Measurements from ENCODE around the gene BRD4.

BRD4 gene

DNA sequence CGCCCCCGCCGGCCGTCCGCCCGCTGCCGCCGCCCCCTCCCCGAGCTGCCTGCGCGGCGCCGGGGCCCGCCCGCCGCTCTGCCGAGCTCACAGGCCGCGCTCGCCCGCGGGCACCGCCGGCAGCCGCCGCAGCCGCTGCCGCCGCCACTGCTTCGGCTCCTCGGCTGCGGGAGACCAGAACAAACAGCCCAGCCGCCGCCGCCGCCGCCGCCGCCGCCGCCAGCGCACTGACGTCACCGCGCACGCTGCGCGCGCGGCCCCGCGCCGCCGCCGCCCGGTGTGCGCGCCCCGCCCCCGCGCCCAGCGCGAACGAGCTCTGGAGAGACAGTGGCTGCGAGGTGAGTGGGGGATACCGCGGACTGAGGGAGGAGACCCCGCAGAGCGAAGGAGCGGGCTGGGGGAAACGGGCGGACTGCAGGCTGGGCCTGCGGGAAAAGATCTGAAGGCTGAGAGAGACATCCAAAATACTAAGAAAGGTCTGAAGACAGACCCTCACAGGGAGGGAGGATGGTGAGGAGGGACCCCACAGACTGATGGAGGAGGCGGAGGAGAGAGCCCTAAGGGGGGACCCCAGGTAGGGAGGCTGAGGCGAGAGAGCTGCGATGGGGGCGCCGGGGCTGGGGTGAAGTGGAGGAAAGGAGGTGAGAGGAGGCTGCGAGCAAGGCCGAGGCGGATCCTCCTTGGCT is at the start of gene BRD4 (continued):
- TF ChIP-seq ZBTB49 (tag by site-specific recombination; IDR thresholded peaks at IDR 0.05; ENCODE audit: low read depth) (no peak), SP7 (tag by site-specific recombination; IDR thresholded peaks at IDR 0.05) (0 out of 2 replicates have a peak, but pooled peaks have one; percentile 19), ZNF513 (tag by site-specific recombination; IDR thresholded peaks at IDR 0.05) (0 out of 2 replicates have a peak, but pooled peaks have one; percentile 8)

GRCh38 chr19:15381864-15382263 is 49.5 kb upstream of the BRD4 start:
- H3K27ac ChIP-seq (ENCODE audit: extremely low read depth, low read depth, low read length): no peak overlapping the region
- peaks cover 14 to 30% of the 10 kb centered on the region in 2 experiments; a peak in 2 of 3 replicates for H3K36me3 ChIP-seq (ENCODE audit: control insufficient read depth in 2 of 2, insufficient read depth in 1 of 2, low read length in 2 of 2)
- ChIA-PET POLR2A (no interaction called here), CTCF (no interaction called here)
- peaks cover 4% of the 10 kb centered on the region for H3K4me1 ChIP-seq (ENCODE audit: control insufficient read depth, insufficient read depth, low read length)
- no peak overlapping the region for H3K4me3 ChIP-seq (ENCODE audit: low read depth, low read length)
- H3K9me3 ChIP-seq (ENCODE audit: control insufficient read depth, insufficient read depth, low read depth, low read length): no peaks in the 10 kb centered on the region
- TF ChIP-seq ZNF157 (tag by site-specific recombination; IDR thresholded peaks at IDR 0.05): no peak
- no peak for TF ChIP-seq ZSCAN16 (tag by site-specific recombination; IDR thresholded peaks at IDR 0.05)
- no peak for TF ChIP-seq ZNF555 (tag by site-specific recombination; conservative IDR thresholded peaks at IDR 0.05)
- no peak for TF ChIP-seq ZNF830 (tag by site-specific recombination; IDR thresholded peaks at IDR 0.05; ENCODE audit: low read depth)
- peak; percentile 79 for TF ChIP-seq EGR2 (tag by site-specific recombination; IDR thresholded peaks at IDR 0.05; ENCODE audit: low read depth)
- TF ChIP-seq ZNF600 (tag by site-specific recombination; IDR thresholded peaks at IDR 0.05): peak; percentile 60
- peak; percentile 69 for TF ChIP-seq ZFHX2 (tag by site-specific recombination; conservative IDR thresholded peaks at IDR 0.05)
- no peak for TF ChIP-seq RBAK (tag by site-specific recombination; IDR thresholded peaks at IDR 0.05)

DNA sequence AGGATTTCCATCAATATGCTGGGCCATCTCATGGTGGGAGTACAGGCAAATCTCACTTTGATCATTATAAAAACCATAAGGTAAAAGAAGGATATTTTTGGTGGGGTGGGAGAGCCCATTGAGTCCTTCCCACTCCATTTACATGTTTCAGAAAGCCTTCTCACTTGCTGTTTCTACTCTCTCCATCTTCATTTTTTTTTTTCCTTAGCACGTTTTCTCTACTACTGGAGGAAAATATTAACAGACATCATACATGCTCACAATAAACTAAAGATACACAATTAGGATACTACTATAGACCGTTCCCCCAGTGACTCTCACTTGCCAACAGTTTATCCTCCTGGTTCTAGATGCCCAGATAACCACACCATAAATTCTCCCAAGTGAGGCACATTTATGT is 49.1 kb upstream of the BRD4 start:
- CTCF ChIA-PET: no interaction called here
- Histone ChIP-seq H3K4me3 (ENCODE audit: low read depth, low read length) (no peak overlapping the region), H3K4me1 (ENCODE audit: control insufficient read depth, insufficient read depth, low read length) (peaks cover 6% of the 10 kb centered on the region), H3K9me3 (ENCODE audit: control insufficient read depth, insufficient read depth, low read depth, low read length) (no peaks in the 10 kb centered on the region), H3K27ac (ENCODE audit: extremely low read depth, low read depth, low read length) (no peak overlapping the region), H3K36me3 (ENCODE audit: control insufficient read depth in 2 of 2, insufficient read depth in 1 of 2, low read length in 2 of 2) (peaks cover 10 to 26% of the 10 kb centered on the region in 2 experiments; a peak in 2 of 3 replicates)
- POLR2A ChIA-PET: no interaction called here
- peak; percentile 91 for TF ChIP-seq PRDM1 (tag by site-specific recombination; IDR thresholded peaks at IDR 0.05)
- TF ChIP-seq PRDM10 (tag by site-specific recombination; IDR thresholded peaks at IDR 0.05): 0 out of 2 replicates have a peak, but pooled peaks have one; percentile 31
- no peak for TF ChIP-seq PRDM6 (tag by site-specific recombination; IDR thresholded peaks at IDR 0.05)

Data from HEK293 (cell line).